Measurements from ENCODE around the gene PRH2.

GRCh38 chr12:10939163-10939562 lies 10.1 kb downstream of the PRH2 start, which contains the start of gene TAS2R14:
- TF ChIP-seq, protein P1, sequence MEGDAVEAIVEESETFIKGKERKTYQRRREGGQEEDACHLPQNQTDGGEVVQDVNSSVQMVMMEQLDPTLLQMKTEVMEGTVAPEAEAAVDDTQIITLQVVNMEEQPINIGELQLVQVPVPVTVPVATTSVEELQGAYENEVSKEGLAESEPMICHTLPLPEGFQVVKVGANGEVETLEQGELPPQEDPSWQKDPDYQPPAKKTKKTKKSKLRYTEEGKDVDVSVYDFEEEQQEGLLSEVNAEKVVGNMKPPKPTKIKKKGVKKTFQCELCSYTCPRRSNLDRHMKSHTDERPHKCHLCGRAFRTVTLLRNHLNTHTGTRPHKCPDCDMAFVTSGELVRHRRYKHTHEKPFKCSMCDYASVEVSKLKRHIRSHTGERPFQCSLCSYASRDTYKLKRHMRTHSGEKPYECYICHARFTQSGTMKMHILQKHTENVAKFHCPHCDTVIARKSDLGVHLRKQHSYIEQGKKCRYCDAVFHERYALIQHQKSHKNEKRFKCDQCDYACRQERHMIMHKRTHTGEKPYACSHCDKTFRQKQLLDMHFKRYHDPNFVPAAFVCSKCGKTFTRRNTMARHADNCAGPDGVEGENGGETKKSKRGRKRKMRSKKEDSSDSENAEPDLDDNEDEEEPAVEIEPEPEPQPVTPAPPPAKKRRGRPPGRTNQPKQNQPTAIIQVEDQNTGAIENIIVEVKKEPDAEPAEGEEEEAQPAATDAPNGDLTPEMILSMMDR (IDR thresholded peaks at IDR 0.05): no peak
- TF ChIP-seq POLR2A (IDR thresholded peaks at IDR 0.05): no peak

Measured in heart left ventricle (tissue), 13 donors.